Skeletal muscle satellite cell (primary cell): ENCODE results near the gene CUL4A.
"Not testable (repeated sequence)": the region's sequence is repeated elsewhere in the genome, so short reads cannot be mapped to it uniquely, and the experiment has no call there.

Experiments
- H3K27me3 ChIP-seq: 2 replicates; pipeline ENCODE4 v1.7.0; 2013; ENCODE audit warnings: low read length; ENCODE audit not compliant: control insufficient read depth, insufficient read depth
- H3K36me3 ChIP-seq: 2 replicates; pipeline ENCODE4 v1.7.0; 2013; ENCODE audit warnings: mild to moderate bottlenecking, control low read depth, low read length; ENCODE audit not compliant: insufficient read depth
- H3K4me1 ChIP-seq: 2 replicates; pipeline ENCODE4 v1.7.0; 2013; ENCODE audit warnings: low read length; ENCODE audit not compliant: control insufficient read depth, insufficient read depth
- H3K4me2 ChIP-seq: 2 replicates; pipeline ENCODE4 v1.7.0; 2013; ENCODE audit warnings: mild to moderate bottlenecking, low read length
- H3K4me3 ChIP-seq: 2 replicates; pipeline ENCODE4 v1.7.0; 2013; ENCODE audit warnings: low read length
- H3K9ac ChIP-seq: 2 replicates; pipeline ENCODE4 v1.7.0; 2013; ENCODE audit warnings: mild to moderate bottlenecking, low read depth, low read length, moderate library complexity
- H3K9me3 ChIP-seq: replicated peaks from 2 replicates; pipeline ENCODE4 v1.7.0; 2013; ENCODE audit warnings: mild to moderate bottlenecking, control low read depth, low read length

The CUL4A gene

DNA sequence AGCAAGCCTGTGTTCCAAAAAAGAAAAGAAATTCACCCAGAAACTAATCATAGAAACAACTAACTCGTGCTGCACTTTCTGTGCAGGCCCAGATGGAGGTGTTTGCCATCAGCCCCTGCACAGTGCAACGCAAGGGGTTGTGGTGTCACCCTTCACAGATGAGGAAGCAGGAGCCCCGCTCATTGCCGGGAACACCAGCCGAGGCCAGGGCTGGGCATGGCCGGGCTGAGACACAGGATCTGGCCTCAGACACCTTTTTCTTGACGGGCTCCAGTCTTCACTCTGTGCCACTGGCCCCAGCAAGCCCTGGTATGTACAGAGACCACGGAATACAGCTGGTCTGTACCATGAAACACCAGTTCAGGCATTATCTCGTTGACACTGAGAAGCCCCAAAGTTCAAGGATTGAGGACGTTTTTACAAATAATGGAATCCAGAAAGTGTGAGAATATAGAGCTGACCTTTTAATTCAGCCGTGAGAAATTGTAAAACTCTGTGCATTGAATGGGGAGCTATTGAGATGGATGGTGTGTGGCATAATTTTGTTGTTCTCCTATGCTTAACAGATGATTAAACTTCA is 43.2 kb downstream of the CUL4A start:
- no peaks in the 10 kb centered on the region for H3K9me3 ChIP-seq
- no peaks in the 10 kb centered on the region for H3K4me1 ChIP-seq
- H3K4me3 ChIP-seq: no peak overlapping the region
- no peak overlapping the region for H3K9ac ChIP-seq
- peaks cover 93% of the 10 kb centered on the region for H3K36me3 ChIP-seq
- H3K4me2 ChIP-seq: no peak overlapping the region
- no peaks in the 10 kb centered on the region for H3K27me3 ChIP-seq

- H3K36me3 ChIP-seq: peaks cover 83% of the 10 kb centered on the region
These were observed 48.5 kb downstream of the CUL4A start for GRCh38 chr13:113257908-113258307.

GRCh38 chr13:113258321-113259054 is 49.1 kb downstream of the CUL4A start:
- H3K4me2 ChIP-seq: no peak overlapping the region
- no peaks in the 10 kb centered on the region for H3K27me3 ChIP-seq
- H3K9ac ChIP-seq: no peak overlapping the region
- H3K4me3 ChIP-seq: no peak overlapping the region
- H3K9me3 ChIP-seq: no peaks in the 10 kb centered on the region
- peaks cover 82% of the 10 kb centered on the region for H3K36me3 ChIP-seq
- no peaks in the 10 kb centered on the region for H3K4me1 ChIP-seq

More at GRCh38 chr13:113257908-113258307, 48.5 kb downstream of the CUL4A start:
- not testable (repeated sequence) for H3K4me2 ChIP-seq, H3K9ac ChIP-seq, H3K4me3 ChIP-seq, H3K4me1 ChIP-seq, H3K9me3 ChIP-seq, H3K27me3 ChIP-seq

GRCh38 chr13:113260996-113261395 is 51.6 kb downstream of the CUL4A start:
- no peak overlapping the region for H3K4me2 ChIP-seq
- peaks cover 69% of the 10 kb centered on the region for H3K36me3 ChIP-seq
- no peaks in the 10 kb centered on the region for H3K27me3 ChIP-seq
- H3K4me3 ChIP-seq: no peak overlapping the region
- H3K9me3 ChIP-seq: no peaks in the 10 kb centered on the region
- H3K9ac ChIP-seq: no peak overlapping the region
- H3K4me1 ChIP-seq: no peaks in the 10 kb centered on the region

- H3K4me2 ChIP-seq, H3K27me3 ChIP-seq, H3K9me3 ChIP-seq, H3K4me1 ChIP-seq, H3K4me3 ChIP-seq, H3K9ac ChIP-seq: not testable (repeated sequence)
- H3K36me3 ChIP-seq: peaks cover 51% of the 10 kb centered on the region
These were observed 53.6 kb downstream of the CUL4A start for GRCh38 chr13:113263016-113263415.

GRCh38 chr13:113267642-113268405 is 58.4 kb downstream of the CUL4A start:
- H3K9ac ChIP-seq: no peak overlapping the region
- peaks cover 23% of the 10 kb centered on the region for H3K36me3 ChIP-seq
- no peak overlapping the region for H3K4me3 ChIP-seq
- no peaks in the 10 kb centered on the region for H3K9me3 ChIP-seq
- H3K27me3 ChIP-seq: no peaks in the 10 kb centered on the region
- no peak overlapping the region for H3K4me2 ChIP-seq
- no peaks in the 10 kb centered on the region for H3K4me1 ChIP-seq

- Histone ChIP-seq H3K9me3 (no peaks in the 10 kb centered on the region), H3K36me3 (peaks cover 21% of the 10 kb centered on the region), H3K9ac (no peak overlapping the region), H3K27me3 (no peaks in the 10 kb centered on the region), H3K4me2 (no peak overlapping the region), H3K4me1 (peaks cover 14% of the 10 kb centered on the region), H3K4me3 (no peak overlapping the region)
These were observed 62.6 kb downstream of the CUL4A start for GRCh38 chr13:113272031-113272430.

DNA sequence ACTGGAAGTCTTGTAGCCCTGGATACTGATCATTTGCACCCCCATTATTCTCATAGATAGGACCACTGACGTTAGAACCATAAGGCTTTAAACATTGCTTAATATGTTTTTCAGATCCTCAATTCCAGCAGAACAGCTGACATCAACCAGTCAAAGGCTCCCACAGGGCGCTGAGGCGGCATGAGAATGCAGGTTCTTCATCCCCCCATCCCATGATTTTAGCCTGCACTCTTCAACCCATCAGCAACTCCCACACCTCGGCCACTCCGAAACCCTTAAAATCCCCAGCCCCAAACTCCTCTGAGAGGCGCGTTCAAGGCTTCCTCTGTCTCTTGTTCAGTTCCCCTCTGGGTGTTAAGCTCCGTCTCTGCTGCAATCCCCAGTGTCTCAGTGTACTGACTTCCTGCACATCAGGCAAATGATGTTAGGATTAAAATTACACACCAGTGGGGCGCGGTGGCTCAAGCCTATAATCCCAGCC is 63.3 kb downstream of the CUL4A start:
- H3K4me2 ChIP-seq: no peak overlapping the region
- H3K27me3 ChIP-seq: no peaks in the 10 kb centered on the region
- H3K4me1 ChIP-seq: peaks cover 14% of the 10 kb centered on the region
- H3K9me3 ChIP-seq: no peaks in the 10 kb centered on the region
- peaks cover 21% of the 10 kb centered on the region for H3K36me3 ChIP-seq
- no peak overlapping the region for H3K9ac ChIP-seq
- no peak overlapping the region for H3K4me3 ChIP-seq

GRCh38 chr13:113273321-113273720 is 63.9 kb downstream of the CUL4A start:
- H3K9ac ChIP-seq: no peak overlapping the region
- H3K9me3 ChIP-seq: no peaks in the 10 kb centered on the region
- peaks cover 20% of the 10 kb centered on the region for H3K36me3 ChIP-seq
- H3K27me3 ChIP-seq: no peaks in the 10 kb centered on the region
- H3K4me3 ChIP-seq: no peak overlapping the region
- H3K4me2 ChIP-seq: no peak overlapping the region
- peaks cover 14% of the 10 kb centered on the region for H3K4me1 ChIP-seq

DNA sequence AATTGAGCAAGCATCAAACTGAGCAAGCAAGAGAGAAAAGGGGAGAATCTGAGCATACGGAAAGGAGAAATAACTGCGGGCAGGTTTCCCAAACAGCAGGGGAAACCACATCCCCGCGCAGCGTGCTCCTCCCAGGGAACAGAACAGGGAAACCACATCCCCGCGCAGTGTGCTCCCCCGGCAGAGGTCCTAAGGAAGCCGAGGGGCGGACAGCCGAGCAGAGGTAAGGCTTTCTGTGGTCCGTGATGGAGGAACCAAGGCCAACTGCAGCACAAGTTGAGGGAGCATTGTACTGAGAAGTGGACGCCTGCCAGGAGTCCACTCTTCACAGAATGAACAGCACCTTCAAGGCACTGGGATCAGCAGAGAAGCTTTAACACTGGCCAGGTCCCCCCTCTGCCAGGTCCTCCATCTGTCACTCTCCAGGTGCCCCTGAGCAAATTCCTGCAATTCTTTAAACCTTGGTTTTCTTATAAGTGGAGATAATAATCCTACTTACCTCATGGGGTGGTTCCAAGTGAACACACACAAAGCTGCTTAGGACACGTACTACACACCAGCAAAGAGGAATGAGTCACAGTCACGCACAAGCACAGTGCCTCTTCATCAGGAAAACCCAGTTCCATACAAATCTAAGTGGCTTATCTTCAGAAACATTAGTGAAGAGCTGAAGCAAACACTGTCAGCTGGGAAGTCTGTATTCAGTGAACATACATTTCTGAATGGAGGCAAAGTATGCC is 64.6 kb downstream of the CUL4A start:
- H3K4me3 ChIP-seq: no peak overlapping the region
- H3K9me3 ChIP-seq: no peaks in the 10 kb centered on the region
- peaks cover 18% of the 10 kb centered on the region for H3K36me3 ChIP-seq
- H3K27me3 ChIP-seq: no peaks in the 10 kb centered on the region
- H3K9ac ChIP-seq: peak overlapping the region; percentile 3
- H3K4me1 ChIP-seq: peaks cover 14% of the 10 kb centered on the region
- peak overlapping the region; percentile 10 for H3K4me2 ChIP-seq

GRCh38 chr13:113274721-113275120 is 65.3 kb downstream of the CUL4A start:
- H3K4me3 ChIP-seq: no peak overlapping the region
- no peaks in the 10 kb centered on the region for H3K9me3 ChIP-seq
- no peaks in the 10 kb centered on the region for H3K27me3 ChIP-seq
- H3K4me2 ChIP-seq: no peak overlapping the region
- H3K9ac ChIP-seq: peak overlapping the region; percentile 3
- peaks cover 18% of the 10 kb centered on the region for H3K36me3 ChIP-seq
- peaks cover 14% of the 10 kb centered on the region for H3K4me1 ChIP-seq
